Astrocyte (in vitro differentiated cells and primary cell): ENCODE results near the gene SLC38A3.

Experiments used
- CTCF ChIP-seq: IDR thresholded peaks from 2 replicates; pipeline ENCODE4 v1.5.1; 2011; ENCODE audit warnings: low read depth, mild to moderate bottlenecking, inconsistent platforms, low read length, moderate library complexity; ENCODE audit not compliant: insufficient read depth
- EZH2 ChIP-seq: IDR thresholded peaks from 2 replicates; pipeline ENCODE4 v1.6.1; 2012; ENCODE audit warnings: mild to moderate bottlenecking, low read length, inconsistent platforms; ENCODE audit not compliant: insufficient read depth

GRCh38 chr3:50193286-50193685 lies 11.8 kb upstream of the SLC38A3 start:
- TF ChIP-seq CTCF (no peak), EZH2 (peak; percentile 53)
